HCT116 (cell line): ENCODE data around the gene TRMT11. TPM values are rescaled to one million over a fixed set of nuclear protein-coding genes. Genes with fewer than 3 reads are reported as not detected.

Source experiments
- ATAC-seq: fragments of 200-7000 bp; cut with Tn5 transposase; 2 replicates; pipeline ENCODE4 v1.9.1; 2020; ENCODE audit warnings: mild to moderate bottlenecking, moderate library complexity
- BruUV-seq: library from RNA; stranded (reverse); fragments of 400-500 nt; replicated peaks from 2 replicates; lab custom pipeline; 2021; lab: Mats Ljungman, UMichigan
- CTCF ChIA-PET: fragments of 300-600 bp; sonication (Branson Sonifier 250); formaldehyde crosslinking; loops from one replicate; lab custom pipeline; 2021; ENCODE audit warnings: antibody characterized with exemption; lab: Charles Lee
- POLR2A ChIA-PET: fragments of 300-600, 350-600 bp; sonication (Branson Sonifier 250); formaldehyde crosslinking; loops from one replicate; lab custom pipeline; 2021; ENCODE audit warnings: antibody characterized with exemption; lab: Charles Lee
- RAD21 ChIA-PET, 2 experiments: fragments of 300-600 bp; sonication (Branson Sonifier 250); formaldehyde crosslinking; loops; one replicate each; lab custom pipeline; 2023; ENCODE audit warnings: low total read pairs in 2 of 2; ENCODE audit not compliant: uncharacterized antibody in 2 of 2, unreplicated experiment in 2 of 2, low non-redundant PET in 1 of 2; lab: Charles Lee
- DNase-seq: peaks from one replicate; pipeline ENCODE4 v3.0.0-alpha.2; 2010; ENCODE audit warnings: low read depth, low spot score
- H2AFZ ChIP-seq: fragments of 200-600 bp; shearing (Covaris generic), sonication (generic); 2 replicates; pipeline ENCODE4 v1.6.1; 2017; ENCODE audit warnings: low read depth, mixed run types, mixed read lengths, antibody characterized with exemption, low read length; ENCODE audit not compliant: poor library complexity, severe bottlenecking
- H3K27ac ChIP-seq: 2 replicates; pipeline ENCODE4 v1.5.1; 2012; ENCODE audit warnings: low read depth, low read length
- H3K27me3 ChIP-seq: fragments of 200-600 bp; sonication (generic); 2 replicates; pipeline ENCODE4 v1.6.1; 2016; ENCODE audit warnings: mixed run types, low read length, mixed read lengths; ENCODE audit not compliant: insufficient read depth
- H3K36me3 ChIP-seq, 2 experiments: fragments of 200-500 bp in 1 of 2; fragments of 200-600 bp in 1 of 2; sonication (Bioruptor generic) in 1 of 2; sonication (generic) in 1 of 2; 2 replicates each; pipeline versions ENCODE4 v1.5.1 to v1.6.1; 2014 to 2016; ENCODE audit warnings: low read length in 2 of 2, inconsistent platforms in 1 of 2, mixed read lengths in 1 of 2, mixed run types in 1 of 2; ENCODE audit not compliant: insufficient read depth in 2 of 2, control insufficient read depth in 1 of 2
- H3K4me1 ChIP-seq, 2 experiments: fragments of 200-600 bp in 1 of 2; sonication (generic) in 1 of 2; 2 replicates each; pipeline versions ENCODE4 v1.5.1 to v1.6.1; 2012 to 2017; ENCODE audit warnings: low read length in 2 of 2, inconsistent platforms in 1 of 2, mild to moderate bottlenecking in 1 of 2, mixed read lengths in 1 of 2, mixed run types in 1 of 2, moderate library complexity in 1 of 2; ENCODE audit not compliant: insufficient read depth in 2 of 2, control insufficient read depth in 1 of 2
- H3K4me2 ChIP-seq: fragments of 200-600 bp; sonication (generic); 2 replicates; pipeline ENCODE4 v1.6.1; 2017; ENCODE audit warnings: mixed run types, low read length, mixed read lengths
- H3K4me3 ChIP-seq, 2 experiments: fragments of 200-600 bp in 1 of 2; sonication (generic) in 1 of 2; replicated peaks in 1 of 2; 2 replicates each; pipeline ENCODE4 v1.5.1; 2011 to 2016; ENCODE audit warnings: low read length in 2 of 2, control low read depth in 1 of 2, low read depth in 1 of 2, mild to moderate bottlenecking in 1 of 2, mixed read lengths in 1 of 2, mixed run types in 1 of 2
- H3K79me2 ChIP-seq: fragments of 200-600 bp; sonication (generic); 2 replicates; pipeline ENCODE4 v1.6.1; 2017; ENCODE audit warnings: mild to moderate bottlenecking, mixed run types, low read length, moderate library complexity, mixed read lengths; ENCODE audit not compliant: insufficient read depth
- H3K9ac ChIP-seq: fragments of 200-600 bp; sonication (generic); 2 replicates; pipeline ENCODE4 v1.6.1; 2016; ENCODE audit warnings: low read length, mixed read lengths
- H3K9me2 ChIP-seq: fragments of 200-600 bp; sonication (generic), shearing (Covaris generic); 2 replicates; pipeline ENCODE4 v1.6.1; 2017; ENCODE audit warnings: mixed run types, mild to moderate bottlenecking, moderate library complexity; ENCODE audit not compliant: insufficient read depth
- H3K9me3 ChIP-seq, 2 experiments: fragments of 200-500 bp in 1 of 2; fragments of 200-600 bp in 1 of 2; sonication (Bioruptor generic) in 1 of 2; sonication (generic) in 1 of 2; 2 replicates each; pipeline ENCODE4 v1.6.1; 2014 to 2017; ENCODE audit warnings: low read length in 2 of 2, mixed read lengths in 2 of 2, inconsistent platforms in 1 of 2, low read depth in 1 of 2, mild to moderate bottlenecking in 1 of 2, mixed run types in 1 of 2, moderate library complexity in 1 of 2; ENCODE audit not compliant: control insufficient read depth in 1 of 2, insufficient read depth in 1 of 2
- H4K20me1 ChIP-seq: fragments of 200-600 bp; sonication (generic), shearing (Covaris generic); 2 replicates; pipeline ENCODE4 v1.6.1; 2017; ENCODE audit warnings: mixed run types, mild to moderate bottlenecking, moderate library complexity; ENCODE audit not compliant: insufficient read depth
- CBX3 ChIP-seq: IDR thresholded peaks from 2 replicates; pipeline ENCODE4 v1.6.1; 2012; ENCODE audit warnings: low read depth
- CEBPB ChIP-seq: IDR thresholded peaks from 2 replicates; pipeline ENCODE4 v1.6.1; 2012; ENCODE audit warnings: low read depth
- CTCF ChIP-seq, 3 experiments: fragments of 200-600 bp in 1 of 3; sonication (generic) in 1 of 3; IDR thresholded peaks in 2 of 3; conservative IDR thresholded peaks in 1 of 3; 2 replicates each; pipeline ENCODE4 v1.5.1; 2012 to 2017; ENCODE audit warnings: low read depth in 2 of 3, low read length in 2 of 3, antibody characterized with exemption in 1 of 3, borderline replicate concordance in 1 of 3, control low read depth in 1 of 3, mild to moderate bottlenecking in 1 of 3, mixed read lengths in 1 of 3, mixed run types in 1 of 3, moderate library complexity in 1 of 3; ENCODE audit not compliant: insufficient read depth in 1 of 3
- EGR1 ChIP-seq: IDR thresholded peaks from 2 replicates; pipeline ENCODE4 v1.6.1; 2012; ENCODE audit warnings: low read depth
- ELF1 ChIP-seq: IDR thresholded peaks from 2 replicates; pipeline ENCODE4 v1.6.1; 2012; ENCODE audit warnings: low read depth, borderline replicate concordance
- EZH2phosphoT487 ChIP-seq: fragments of 200-600 bp; IDR thresholded peaks from 2 replicates; pipeline ENCODE4 v1.6.1; 2018; ENCODE audit warnings: antibody characterized with exemption, borderline replicate concordance
- FOSL1 ChIP-seq: IDR thresholded peaks from 2 replicates; pipeline ENCODE4 v1.6.1; 2012; ENCODE audit warnings: low read depth
- POLR2A ChIP-seq: IDR thresholded peaks from 2 replicates; pipeline ENCODE4 v1.7.0; 2011; ENCODE audit warnings: borderline replicate concordance; ENCODE audit not compliant: insufficient read depth, insufficient read length; ENCODE audit errors: extremely low read depth
- POLR2AphosphoS5 ChIP-seq: IDR thresholded peaks from 2 replicates; pipeline ENCODE4 v1.6.1; 2011; ENCODE audit warnings: mild to moderate bottlenecking, low read depth, low read length, moderate library complexity
- RAD21 ChIP-seq: IDR thresholded peaks from 2 replicates; pipeline ENCODE4 v1.6.1; 2012; ENCODE audit warnings: low read depth, mild to moderate bottlenecking
- REST ChIP-seq: IDR thresholded peaks from 2 replicates; pipeline ENCODE4 v1.6.1; 2012; ENCODE audit warnings: low read depth
- SRF ChIP-seq: IDR thresholded peaks from 2 replicates; pipeline ENCODE4 v1.6.1; 2012; ENCODE audit warnings: low read depth
- ZNF274 ChIP-seq: fragments of 200-500 bp; sonication (Bioruptor generic); IDR thresholded peaks from 2 replicates; pipeline ENCODE4 v1.6.1; 2014; ENCODE audit warnings: mild to moderate bottlenecking, low read depth, low read length, inconsistent platforms
- intact Hi-C: fragments of 100-400 bp; cut with micrococcal nuclease; formaldehyde crosslinking; loops from 2 replicates; pipeline ENCODE4 v1.10.0; 2022
- total RNA-seq: library from RNA; stranded (reverse); gene quantifications from one replicate; pipeline ENCODE4 v1.2.1, GENCODE V29; 2021; ENCODE audit not compliant: unreplicated experiment

TRMT11 gene
- total RNA-seq, 1 experiment from 2014 or later: 41.8 TPM

- ChIA-PET POLR2A (no interaction called here), CTCF (interaction anchor here (1.8 kb wide), 1 partner anchor 9 kb away, joined by 10 read pairs; the partner anchor contains the start of gene HINT3), RAD21 (no interaction called here)
- Histone ChIP-seq H3K27me3 (no peaks in the 10 kb centered on the region), H2AFZ (no peak overlapping the region), H3K27ac (no peak overlapping the region), H3K36me3 (no peaks in the 10 kb centered on the region), H3K4me3 (no peak overlapping the region), H3K9me3 (no peaks in the 10 kb centered on the region), H3K9me2 (no peaks in the 10 kb centered on the region), H3K9ac (no peak overlapping the region), H3K4me1 (peaks cover 6 to 7% of the 10 kb centered on the region in 2 experiments; a peak in 3 of 4 replicates), H3K4me2 (no peak overlapping the region), H3K79me2 (no peaks in the 10 kb centered on the region), H4K20me1 (no peaks in the 10 kb centered on the region)
- no TSS peak for BruUV-seq
- ATAC-seq (no peak), DNase-seq (no peak)
- intact Hi-C loops: no loop called here
- TF ChIP-seq ELF1 (no peak), EZH2phosphoT487 (no peak), POLR2A (no peak), SRF (no peak), ZNF274 (no peak), FOSL1 (no peak), EGR1 (no peak)
Measured at GRCh38 chr6:125947615-125948014, 38.7 kb upstream of the TRMT11 start.

- Histone ChIP-seq H3K4me3 (no peak overlapping the region), H3K9ac (no peak overlapping the region), H3K36me3 (no peaks in the 10 kb centered on the region), H3K79me2 (no peaks in the 10 kb centered on the region), H3K27me3 (no peaks in the 10 kb centered on the region), H3K9me3 (no peaks in the 10 kb centered on the region), H3K9me2 (no peaks in the 10 kb centered on the region), H3K27ac (no peak overlapping the region), H3K4me1 (peaks cover 6 to 7% of the 10 kb centered on the region in 2 experiments; a peak in 3 of 4 replicates), H3K4me2 (no peak overlapping the region), H4K20me1 (no peaks in the 10 kb centered on the region), H2AFZ (no peak overlapping the region)
- ChIA-PET RAD21 (no interaction called here), CTCF (interaction anchor here (1.8 kb wide), 1 partner anchor 8 kb away, joined by 10 read pairs; the partner anchor contains the start of gene HINT3), POLR2A (no interaction called here)
- TF ChIP-seq CBX3 (no peak), RAD21 (no peak), POLR2AphosphoS5 (no peak), REST (no peak), FOSL1 (no peak), CEBPB (no peak), CTCF (IDR thresholded peaks at IDR 0.05 in 2 of 3, conservative IDR thresholded peaks at IDR 0.05 in 1 of 3; ENCODE audit: borderline replicate concordance in 1 of 3, insufficient read depth in 1 of 3, low read depth in 2 of 3, low read length in 2 of 3) (no peak)
- DNase-seq (no peak), ATAC-seq (no peak)
- intact Hi-C loops: no loop called here
- BruUV-seq: no TSS peak
Measured at GRCh38 chr6:125948455-125948854, 37.9 kb upstream of the TRMT11 start.
